Measurements from ENCODE around the gene TMEM255A. TPM values are rescaled to one million over a fixed set of nuclear protein-coding genes. Genes with fewer than 3 reads are reported as not detected.
"Not testable (repeated sequence)": the region's sequence is repeated elsewhere in the genome, so short reads cannot be mapped to it uniquely, and the experiment has no call there.

TMEM255A gene
- not detected in 2 replicates for total RNA-seq (ENCODE audit: low replicate concordance)

DNA sequence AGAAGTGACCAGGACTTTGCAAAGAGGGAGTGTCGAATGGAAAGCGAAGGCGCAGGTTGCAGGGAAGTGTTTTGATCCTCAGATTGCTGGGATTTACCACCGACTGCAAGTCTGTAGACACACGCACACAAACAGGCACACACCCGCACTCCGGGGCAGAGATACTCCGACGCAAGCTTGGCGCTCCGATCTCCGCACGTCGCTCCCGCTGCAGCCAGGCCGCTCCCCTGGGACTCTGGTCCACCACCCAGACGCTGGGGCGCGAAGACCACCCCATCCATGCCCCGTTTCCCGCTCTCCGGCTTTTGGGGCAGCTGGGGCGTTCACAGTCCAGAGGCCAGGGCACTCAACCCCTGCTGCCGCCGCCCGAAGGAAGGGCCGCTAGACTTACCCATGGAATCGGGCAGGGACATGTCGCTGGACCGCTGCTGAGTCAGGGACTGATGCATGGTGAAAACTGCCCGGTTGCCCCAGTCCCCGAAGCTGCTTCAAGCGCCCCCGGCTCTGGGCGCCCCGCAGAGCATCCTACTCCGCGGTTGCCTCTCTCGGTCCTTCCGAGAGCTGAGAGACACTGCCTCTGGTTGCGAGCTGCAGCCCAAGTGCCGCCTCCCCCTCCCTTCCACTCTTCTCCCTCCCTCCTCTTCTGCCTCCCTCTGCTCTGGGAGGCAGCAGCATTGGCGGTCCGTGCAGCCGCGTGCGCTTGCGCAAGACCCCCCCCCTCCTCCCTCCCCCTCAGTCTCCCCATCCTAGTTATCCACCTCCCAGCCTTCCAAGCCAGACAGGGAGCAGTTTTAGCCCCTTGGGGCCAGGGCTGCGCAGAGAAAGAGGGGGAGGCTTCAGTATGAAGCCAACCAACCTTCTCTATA is at the start of gene TMEM255A:
TSS of gene TMEM255A (minus strand) at position 601 of the 866 bp plus-strand sequence. CDS start at position 449, 152 bp downstream.
- peak within 1 kb of the TSS; percentile 33 for H3K4me3 ChIP-seq (ENCODE audit: low read depth, low read length)
- DNase-seq (ENCODE audit: low read depth): no peak
- TF ChIP-seq, protein P1, sequence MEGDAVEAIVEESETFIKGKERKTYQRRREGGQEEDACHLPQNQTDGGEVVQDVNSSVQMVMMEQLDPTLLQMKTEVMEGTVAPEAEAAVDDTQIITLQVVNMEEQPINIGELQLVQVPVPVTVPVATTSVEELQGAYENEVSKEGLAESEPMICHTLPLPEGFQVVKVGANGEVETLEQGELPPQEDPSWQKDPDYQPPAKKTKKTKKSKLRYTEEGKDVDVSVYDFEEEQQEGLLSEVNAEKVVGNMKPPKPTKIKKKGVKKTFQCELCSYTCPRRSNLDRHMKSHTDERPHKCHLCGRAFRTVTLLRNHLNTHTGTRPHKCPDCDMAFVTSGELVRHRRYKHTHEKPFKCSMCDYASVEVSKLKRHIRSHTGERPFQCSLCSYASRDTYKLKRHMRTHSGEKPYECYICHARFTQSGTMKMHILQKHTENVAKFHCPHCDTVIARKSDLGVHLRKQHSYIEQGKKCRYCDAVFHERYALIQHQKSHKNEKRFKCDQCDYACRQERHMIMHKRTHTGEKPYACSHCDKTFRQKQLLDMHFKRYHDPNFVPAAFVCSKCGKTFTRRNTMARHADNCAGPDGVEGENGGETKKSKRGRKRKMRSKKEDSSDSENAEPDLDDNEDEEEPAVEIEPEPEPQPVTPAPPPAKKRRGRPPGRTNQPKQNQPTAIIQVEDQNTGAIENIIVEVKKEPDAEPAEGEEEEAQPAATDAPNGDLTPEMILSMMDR (IDR thresholded peaks at IDR 0.05; ENCODE audit: insufficient read depth, low read length): no peak

DNA sequence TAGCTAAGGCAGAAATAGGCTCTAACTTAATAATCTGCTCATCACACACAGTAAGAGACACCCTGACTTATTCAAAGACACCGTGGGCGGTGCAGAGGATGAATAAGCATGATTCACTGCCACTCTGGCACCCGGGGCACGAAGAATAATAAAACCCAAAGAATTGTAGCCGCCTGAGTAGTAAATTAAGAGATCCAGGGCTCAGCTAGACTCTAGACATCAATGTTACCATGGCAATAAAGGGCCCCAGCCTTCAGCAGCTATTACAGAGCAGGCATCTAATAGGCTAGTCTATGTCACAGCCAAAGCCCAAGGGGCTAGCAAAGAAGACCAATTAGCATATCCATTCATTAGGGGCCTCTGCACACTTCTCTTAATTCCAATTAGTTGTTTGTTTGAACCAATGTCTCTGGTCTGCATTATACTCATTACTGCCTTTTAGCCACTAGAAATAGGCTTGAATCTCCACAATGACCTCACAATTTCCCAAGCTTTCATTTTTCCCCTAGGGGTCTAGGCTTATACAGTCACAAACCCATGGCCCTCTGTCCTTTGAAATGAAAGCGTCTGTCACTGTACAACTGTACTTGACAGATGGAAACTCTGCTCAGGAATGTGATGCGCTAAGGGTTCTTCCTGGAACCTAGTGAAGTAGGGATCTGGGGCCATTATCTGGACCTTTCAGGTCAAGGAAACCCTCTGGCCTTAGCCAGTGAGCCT is 47.6 kb upstream of the TMEM255A start:
- no peak overlapping the region for H3K4me3 ChIP-seq (ENCODE audit: low read depth, low read length)
- peak; percentile 2 for DNase-seq (ENCODE audit: low read depth)
- TF ChIP-seq, protein P1 (IDR thresholded peaks at IDR 0.05; ENCODE audit: insufficient read depth, low read length): no peak

DNA sequence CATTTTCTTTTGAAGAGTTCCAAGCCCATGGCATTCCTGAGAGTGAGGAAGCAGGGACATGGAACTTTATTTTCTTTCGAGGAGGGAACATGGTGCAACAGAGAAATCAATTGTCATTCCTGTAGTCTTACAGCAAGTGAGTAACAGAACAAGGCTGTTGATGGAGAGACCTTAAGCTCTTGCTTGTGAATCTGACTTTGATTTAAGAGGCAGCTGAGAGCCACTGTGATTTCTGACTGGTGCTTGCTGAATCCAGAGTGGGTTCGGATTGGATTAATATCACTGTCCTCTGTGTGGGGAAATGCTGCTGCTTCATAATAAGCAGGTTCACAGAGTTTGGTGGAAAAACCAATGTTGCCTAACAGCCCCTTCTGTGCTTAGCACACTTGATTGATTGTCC is 45.9 kb upstream of the TMEM255A start:
- no peak for DNase-seq (ENCODE audit: low read depth)
- H3K4me3 ChIP-seq (ENCODE audit: low read depth, low read length): no peak overlapping the region
- TF ChIP-seq, protein P1 (IDR thresholded peaks at IDR 0.05; ENCODE audit: insufficient read depth, low read length): no peak

DNA sequence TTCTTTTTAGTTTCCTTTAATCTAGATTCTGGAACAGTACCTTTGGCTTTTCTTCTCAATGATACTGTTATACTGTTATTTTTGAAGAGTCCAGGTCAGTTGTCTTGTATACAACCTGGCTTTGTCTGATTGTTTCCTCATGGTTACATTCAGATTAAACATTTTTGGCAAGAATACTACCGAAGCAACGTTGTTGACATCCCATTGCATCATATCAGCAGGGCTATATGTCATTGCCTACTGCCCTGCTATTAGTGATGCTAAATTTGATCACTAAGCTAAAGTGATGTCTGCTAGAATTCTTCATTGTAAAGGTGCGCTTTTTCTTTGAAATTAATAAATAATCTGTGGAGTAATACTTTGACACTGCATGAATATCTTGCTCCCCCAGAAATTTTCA is 44.8 kb upstream of the TMEM255A start:
- no peak for DNase-seq (ENCODE audit: low read depth)
- no peak overlapping the region for H3K4me3 ChIP-seq (ENCODE audit: low read depth, low read length)
- TF ChIP-seq, protein P1 (IDR thresholded peaks at IDR 0.05; ENCODE audit: insufficient read depth, low read length): no peak

DNA sequence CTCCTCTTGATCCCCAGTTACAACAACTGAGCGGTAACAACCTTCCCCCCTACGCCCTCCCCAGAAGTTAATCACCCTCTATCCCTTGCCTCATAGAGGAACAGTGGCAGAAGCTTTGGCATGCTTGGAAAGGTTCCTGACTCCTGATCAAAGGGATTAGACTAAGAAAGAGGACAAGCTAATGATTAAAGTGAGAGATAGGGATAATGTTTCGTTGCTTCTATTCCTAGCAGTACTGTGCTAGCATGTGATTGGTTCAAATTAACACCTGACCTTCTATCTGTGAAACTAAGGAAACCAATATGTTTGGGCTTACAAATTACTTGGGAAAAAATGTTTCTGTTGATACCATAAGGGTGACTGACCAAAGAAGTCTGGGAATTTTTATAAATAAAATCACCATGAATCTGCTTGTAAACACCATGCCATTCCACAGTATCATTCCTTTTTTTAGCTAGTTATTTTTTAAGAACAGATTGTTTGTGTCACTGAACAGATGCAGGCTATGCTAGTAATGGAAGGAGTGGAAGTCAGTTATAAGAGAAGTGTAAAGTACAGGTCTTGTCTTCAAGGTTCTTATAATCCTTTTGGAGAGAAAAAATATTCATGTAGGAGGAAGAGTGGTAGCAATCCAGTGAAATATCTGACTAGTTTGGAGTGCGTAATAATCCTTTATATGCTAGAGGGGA is 39.3 kb upstream of the TMEM255A start:
- no peak overlapping the region for H3K4me3 ChIP-seq (ENCODE audit: low read depth, low read length)
- TF ChIP-seq, protein P1 (IDR thresholded peaks at IDR 0.05; ENCODE audit: insufficient read depth, low read length): no peak
- no peak for DNase-seq (ENCODE audit: low read depth)

DNA sequence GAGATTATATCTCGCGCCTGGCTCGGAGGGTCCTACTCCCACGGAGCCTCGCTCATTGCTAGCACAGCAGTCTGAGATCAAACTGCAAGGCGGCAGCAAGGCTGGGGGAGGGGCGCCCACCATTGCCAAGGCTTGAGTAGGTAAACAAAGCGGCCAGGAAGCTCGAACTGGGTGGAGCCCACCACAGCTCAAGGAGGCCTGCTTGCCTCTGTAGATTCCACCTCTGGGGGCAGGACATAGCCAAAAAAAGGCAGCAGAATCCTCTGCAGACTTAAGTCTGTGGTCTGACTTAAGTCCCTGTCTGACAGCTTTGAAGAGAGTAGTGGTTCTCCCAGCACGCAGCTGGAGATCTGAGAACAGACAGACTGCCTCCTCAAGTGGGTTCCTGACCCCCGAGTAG is 33.3 kb upstream of the TMEM255A start:
- not testable (repeated sequence) for H3K4me3 ChIP-seq (ENCODE audit: low read depth, low read length); DNase-seq (ENCODE audit: low read depth)

DNA sequence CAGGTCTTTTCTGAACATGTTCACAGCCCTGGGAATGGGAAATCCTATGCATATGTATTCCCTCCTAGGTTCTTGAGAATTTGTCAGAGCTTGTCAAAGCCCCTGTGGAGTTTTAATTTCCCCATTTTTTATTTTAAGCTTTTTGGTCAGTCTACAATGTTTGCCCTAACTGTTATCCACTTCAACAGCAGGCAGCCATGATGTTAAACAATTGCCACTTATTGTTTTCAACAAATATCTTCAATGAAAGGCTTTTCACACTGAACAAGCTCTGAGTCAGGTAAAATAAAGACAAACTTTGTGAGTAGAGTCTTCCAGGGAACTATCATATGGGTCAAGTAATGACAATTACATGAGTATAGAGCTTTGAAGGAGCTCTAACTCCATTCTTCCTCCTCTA is 25.6 kb upstream of the TMEM255A start:
- DNase-seq (ENCODE audit: low read depth): no peak
- TF ChIP-seq, protein P1 (IDR thresholded peaks at IDR 0.05; ENCODE audit: insufficient read depth, low read length): no peak
- H3K4me3 ChIP-seq (ENCODE audit: low read depth, low read length): no peak overlapping the region

Measured in fibroblast of the aortic adventitia (primary cell).